ENCODE measurements around the gene RB1.

Gene RB1

DNA sequence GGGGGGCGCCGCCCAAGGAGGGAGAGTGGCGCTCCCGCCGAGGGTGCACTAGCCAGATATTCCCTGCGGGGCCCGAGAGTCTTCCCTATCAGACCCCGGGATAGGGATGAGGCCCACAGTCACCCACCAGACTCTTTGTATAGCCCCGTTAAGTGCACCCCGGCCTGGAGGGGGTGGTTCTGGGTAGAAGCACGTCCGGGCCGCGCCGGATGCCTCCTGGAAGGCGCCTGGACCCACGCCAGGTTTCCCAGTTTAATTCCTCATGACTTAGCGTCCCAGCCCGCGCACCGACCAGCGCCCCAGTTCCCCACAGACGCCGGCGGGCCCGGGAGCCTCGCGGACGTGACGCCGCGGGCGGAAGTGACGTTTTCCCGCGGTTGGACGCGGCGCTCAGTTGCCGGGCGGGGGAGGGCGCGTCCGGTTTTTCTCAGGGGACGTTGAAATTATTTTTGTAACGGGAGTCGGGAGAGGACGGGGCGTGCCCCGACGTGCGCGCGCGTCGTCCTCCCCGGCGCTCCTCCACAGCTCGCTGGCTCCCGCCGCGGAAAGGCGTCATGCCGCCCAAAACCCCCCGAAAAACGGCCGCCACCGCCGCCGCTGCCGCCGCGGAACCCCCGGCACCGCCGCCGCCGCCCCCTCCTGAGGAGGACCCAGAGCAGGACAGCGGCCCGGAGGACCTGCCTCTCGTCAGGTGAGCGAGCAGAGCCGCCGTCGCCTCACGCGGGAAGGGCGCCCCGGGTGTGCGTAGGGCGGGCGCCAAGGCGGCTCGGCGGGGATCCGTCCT, at the start of gene RB1:
Gene RB1, plus strand, starts transcription at position 393 of the 784 bp plus-strand sequence. Its CDS starts 162 bp downstream, at position 555.
- peak; percentile 95 for DNase-seq (ENCODE audit: low read depth)
- TF ChIP-seq, protein P1, sequence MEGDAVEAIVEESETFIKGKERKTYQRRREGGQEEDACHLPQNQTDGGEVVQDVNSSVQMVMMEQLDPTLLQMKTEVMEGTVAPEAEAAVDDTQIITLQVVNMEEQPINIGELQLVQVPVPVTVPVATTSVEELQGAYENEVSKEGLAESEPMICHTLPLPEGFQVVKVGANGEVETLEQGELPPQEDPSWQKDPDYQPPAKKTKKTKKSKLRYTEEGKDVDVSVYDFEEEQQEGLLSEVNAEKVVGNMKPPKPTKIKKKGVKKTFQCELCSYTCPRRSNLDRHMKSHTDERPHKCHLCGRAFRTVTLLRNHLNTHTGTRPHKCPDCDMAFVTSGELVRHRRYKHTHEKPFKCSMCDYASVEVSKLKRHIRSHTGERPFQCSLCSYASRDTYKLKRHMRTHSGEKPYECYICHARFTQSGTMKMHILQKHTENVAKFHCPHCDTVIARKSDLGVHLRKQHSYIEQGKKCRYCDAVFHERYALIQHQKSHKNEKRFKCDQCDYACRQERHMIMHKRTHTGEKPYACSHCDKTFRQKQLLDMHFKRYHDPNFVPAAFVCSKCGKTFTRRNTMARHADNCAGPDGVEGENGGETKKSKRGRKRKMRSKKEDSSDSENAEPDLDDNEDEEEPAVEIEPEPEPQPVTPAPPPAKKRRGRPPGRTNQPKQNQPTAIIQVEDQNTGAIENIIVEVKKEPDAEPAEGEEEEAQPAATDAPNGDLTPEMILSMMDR (IDR thresholded peaks at IDR 0.05; ENCODE audit: insufficient read depth, low read depth, low read length, missing control alignments), result no peak
- H3K4me3 ChIP-seq (ENCODE audit: low read length), result peak within 1 kb of the TSS; percentile 78

DNA sequence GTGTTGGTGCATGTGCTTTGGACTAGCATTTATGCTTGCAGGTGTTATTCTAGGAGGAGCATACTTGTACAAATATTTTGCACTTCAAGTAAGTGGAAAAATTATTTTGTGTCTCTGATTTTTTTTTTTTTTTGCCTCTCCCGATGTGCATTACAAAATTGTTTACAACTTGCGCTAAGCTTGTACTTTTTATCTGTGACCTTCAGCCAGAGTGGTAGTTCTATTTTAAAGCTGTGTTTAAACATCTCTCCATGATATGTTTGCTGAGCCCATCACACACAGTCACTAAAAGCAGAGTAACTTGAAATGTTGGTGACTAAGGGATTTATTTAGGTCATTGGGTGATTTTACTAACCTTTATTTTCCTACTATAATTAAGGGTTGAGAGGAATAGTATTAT, 49.7 kb upstream of the RB1 start:
- DNase-seq (ENCODE audit: low read depth), result no peak
- TF ChIP-seq, protein P1 (IDR thresholded peaks at IDR 0.05; ENCODE audit: insufficient read depth, low read depth, low read length, missing control alignments), result no peak
- H3K4me3 ChIP-seq (ENCODE audit: low read length), result no peak overlapping the region

GRCh38 chr13:48255090-48255489, 48.5 kb upstream of the RB1 start:
- TF ChIP-seq, protein P1 (IDR thresholded peaks at IDR 0.05; ENCODE audit: insufficient read depth, low read depth, low read length, missing control alignments), result no peak
- no peak for DNase-seq (ENCODE audit: low read depth)

GRCh38 chr13:48255954-48256353, 47.6 kb upstream of the RB1 start:
- DNase-seq (ENCODE audit: low read depth), result no peak
- no peak overlapping the region for H3K4me3 ChIP-seq (ENCODE audit: low read length)
- TF ChIP-seq, protein P1 (IDR thresholded peaks at IDR 0.05; ENCODE audit: insufficient read depth, low read depth, low read length, missing control alignments), result no peak

More at GRCh38 chr13:48255090-48255489, 48.5 kb upstream of the RB1 start:
- H3K4me3 ChIP-seq (ENCODE audit: low read length), result no peak overlapping the region

- DNase-seq (ENCODE audit: low read depth), result no peak
- H3K4me3 ChIP-seq (ENCODE audit: low read length), result no peak overlapping the region
- TF ChIP-seq, protein P1 (IDR thresholded peaks at IDR 0.05; ENCODE audit: insufficient read depth, low read depth, low read length, missing control alignments), result no peak
Measured at GRCh38 chr13:48258002-48258401, 45.5 kb upstream of the RB1 start.

DNA sequence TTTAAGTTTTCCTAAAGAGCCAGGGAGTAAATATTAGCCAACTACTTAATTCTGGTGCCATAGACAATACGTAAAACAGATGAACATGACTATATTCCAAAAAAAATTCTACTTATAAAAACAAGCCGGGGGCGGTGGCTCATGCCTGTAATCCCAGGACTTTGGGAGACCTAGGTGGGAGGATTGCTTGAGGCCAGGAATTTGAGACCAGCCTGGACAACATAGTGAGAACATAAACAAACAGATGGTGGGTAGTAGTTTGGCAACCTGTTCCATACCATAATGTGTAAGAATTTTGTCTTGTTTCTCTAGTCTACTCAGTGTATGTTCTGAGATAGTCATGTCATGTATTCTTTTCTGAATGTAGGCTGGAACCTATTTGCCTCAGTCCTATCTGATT, 45.1 kb upstream of the RB1 start:
- TF ChIP-seq, protein P1 (IDR thresholded peaks at IDR 0.05; ENCODE audit: insufficient read depth, low read depth, low read length, missing control alignments), result no peak
- DNase-seq (ENCODE audit: low read depth), result no peak
- H3K4me3 ChIP-seq (ENCODE audit: low read length), result no peak overlapping the region

DNA sequence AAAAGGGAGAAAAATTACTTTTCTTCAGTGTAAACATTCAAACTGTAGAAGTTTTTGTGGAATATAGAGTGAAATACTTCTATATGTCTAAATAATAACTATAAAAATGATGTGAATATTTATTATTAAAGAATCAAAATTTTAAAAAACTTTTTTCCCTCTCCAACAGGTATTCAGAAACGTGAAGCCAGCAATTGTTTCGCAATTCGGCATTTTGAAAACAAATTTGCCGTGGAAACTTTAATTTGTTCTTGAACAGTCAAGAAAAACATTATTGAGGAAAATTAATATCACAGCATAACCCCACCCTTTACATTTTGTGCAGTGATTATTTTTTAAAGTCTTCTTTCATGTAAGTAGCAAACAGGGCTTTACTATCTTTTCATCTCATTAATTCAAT, 42.6 kb upstream of the RB1 start:
- TF ChIP-seq, protein P1 (IDR thresholded peaks at IDR 0.05; ENCODE audit: insufficient read depth, low read depth, low read length, missing control alignments), result no peak

More for the DNA sequence above, 42.6 kb upstream of the RB1 start:
- no peak for DNase-seq (ENCODE audit: low read depth)
- no peak overlapping the region for H3K4me3 ChIP-seq (ENCODE audit: low read length)
